MM.1S (cell line): ENCODE measurements around the gene RNASE8.

ENCODE experiments used
- DNase-seq: peaks from one replicate; pipeline ENCODE4 v3.0.0-alpha.2; 2015
- H2AFZ ChIP-seq: fragments of 300-600 bp; sonication (generic); 2 replicates; pipeline ENCODE4 v1.6.0; 2016; ENCODE audit warnings: antibody characterized with exemption, low read length
- H3F3A ChIP-seq: fragments of 300-600 bp; sonication (generic); 2 replicates; pipeline ENCODE4 v1.6.1; 2016; ENCODE audit warnings: mild to moderate bottlenecking, antibody characterized with exemption, low read length, moderate library complexity, mixed read lengths; ENCODE audit not compliant: insufficient read depth
- H3K27ac ChIP-seq: fragments of 300-600 bp; sonication (generic); 2 replicates; pipeline ENCODE4 v1.5.1; 2016; ENCODE audit warnings: mild to moderate bottlenecking, low read length
- H3K27me3 ChIP-seq: fragments of 300-600 bp; sonication (generic); replicated peaks from 2 replicates; pipeline ENCODE4 v1.6.0; 2016; ENCODE audit warnings: low read length; ENCODE audit not compliant: insufficient read depth
- H3K36me3 ChIP-seq: fragments of 300-600 bp; sonication (generic); replicated peaks from 2 replicates; pipeline ENCODE4 v1.6.1; 2016; ENCODE audit warnings: mild to moderate bottlenecking, low read length, mixed read lengths; ENCODE audit not compliant: insufficient read depth
- H3K4me1 ChIP-seq: fragments of 300-600 bp; sonication (generic); 2 replicates; pipeline ENCODE4 v1.6.1; 2016; ENCODE audit warnings: low read length, mixed read lengths
- H3K4me2 ChIP-seq: fragments of 300-600 bp; sonication (generic); 2 replicates; pipeline ENCODE4 v1.6.0; 2016; ENCODE audit warnings: low read depth, low read length
- H3K4me3 ChIP-seq: fragments of 300-600 bp; sonication (generic); 2 replicates; pipeline ENCODE4 v1.5.1; 2016; ENCODE audit warnings: low read length, mixed read lengths
- H3K79me2 ChIP-seq: fragments of 300-600 bp; sonication (generic); 2 replicates; pipeline ENCODE4 v1.6.1; 2016; ENCODE audit warnings: mixed run types, low read length, mixed read lengths
- H3K9ac ChIP-seq: fragments of 300-600 bp; sonication (generic); 2 replicates; pipeline ENCODE4 v1.6.1; 2016; ENCODE audit warnings: low read length, mixed read lengths
- H3K9me2 ChIP-seq: fragments of 300-600 bp; sonication (generic); replicated peaks from 2 replicates; pipeline ENCODE4 v1.6.1; 2016; ENCODE audit warnings: mild to moderate bottlenecking, low read length, mixed read lengths; ENCODE audit not compliant: insufficient read depth
- H3K9me3 ChIP-seq: fragments of 300-600 bp; sonication (generic); replicated peaks from 2 replicates; pipeline ENCODE4 v1.6.1; 2016; ENCODE audit warnings: mild to moderate bottlenecking, low read length, mixed read lengths; ENCODE audit not compliant: insufficient read depth
- H4K20me1 ChIP-seq: fragments of 300-600 bp; sonication (generic); 2 replicates; pipeline ENCODE4 v1.6.1; 2016; ENCODE audit warnings: mild to moderate bottlenecking, low read length, moderate library complexity, mixed read lengths; ENCODE audit not compliant: insufficient read depth
- CTCF ChIP-seq: fragments of 300-600 bp; sonication (generic); IDR thresholded peaks from 2 replicates; pipeline ENCODE4 v1.5.1; 2016; ENCODE audit warnings: antibody characterized with exemption, low read length, mixed read lengths
- EZH2 ChIP-seq: fragments of 300-600 bp; sonication (generic); optimal IDR thresholded peaks from 2 replicates; pipeline ENCODE3; 2017; ENCODE audit warnings: low read depth, mild to moderate bottlenecking, antibody characterized with exemption, low read length, mixed read lengths
- EZH2phosphoT487 ChIP-seq: fragments of 300-600 bp; sonication (generic); IDR thresholded peaks from 2 replicates; pipeline ENCODE4 v1.6.1; 2018; ENCODE audit warnings: antibody characterized with exemption, low read length

RNASE8 gene

GRCh38 chr14:21081521-21082142, 24.0 kb downstream of the RNASE8 start:
- Histone ChIP-seq H3K36me3 (no peaks in the 10 kb centered on the region), H3K79me2 (no peaks in the 10 kb centered on the region), H3K27me3 (no peaks in the 10 kb centered on the region), H2AFZ (no peak overlapping the region), H3F3A (no peaks in the 10 kb centered on the region), H4K20me1 (no peaks in the 10 kb centered on the region), H3K9me2 (no peaks in the 10 kb centered on the region), H3K4me2 (no peak overlapping the region), H3K9me3 (no peaks in the 10 kb centered on the region), H3K4me1 (no peaks in the 10 kb centered on the region), H3K4me3 (no peak overlapping the region), H3K27ac (no peak overlapping the region), H3K9ac (no peak overlapping the region)
- DNase-seq, result no peak
- TF ChIP-seq CTCF, result no peak

GRCh38 chr14:21083565-21084325, 26.1 kb downstream of the RNASE8 start:
- Histone ChIP-seq H2AFZ (no peak overlapping the region), H3K9me2 (no peaks in the 10 kb centered on the region), H3K4me3 (no peak overlapping the region), H3K9ac (no peak overlapping the region), H3K9me3 (no peaks in the 10 kb centered on the region), H3K4me2 (no peak overlapping the region), H3K79me2 (no peaks in the 10 kb centered on the region), H3F3A (no peaks in the 10 kb centered on the region), H3K36me3 (no peaks in the 10 kb centered on the region), H3K27ac (no peak overlapping the region), H3K27me3 (no peaks in the 10 kb centered on the region), H3K4me1 (no peaks in the 10 kb centered on the region), H4K20me1 (no peaks in the 10 kb centered on the region)
- DNase-seq, result no peak
- TF ChIP-seq EZH2 (no peak), CTCF (no peak), EZH2phosphoT487 (no peak)

GRCh38 chr14:21084396-21084795, 26.8 kb downstream of the RNASE8 start:
- Histone ChIP-seq H3K9me2 (no peaks in the 10 kb centered on the region), H3K9me3 (no peaks in the 10 kb centered on the region), H2AFZ (no peak overlapping the region), H3K4me3 (no peak overlapping the region), H3K27me3 (no peaks in the 10 kb centered on the region), H3K4me2 (no peak overlapping the region), H3K4me1 (no peaks in the 10 kb centered on the region), H3K36me3 (no peaks in the 10 kb centered on the region), H4K20me1 (no peaks in the 10 kb centered on the region), H3F3A (no peaks in the 10 kb centered on the region), H3K27ac (no peak overlapping the region), H3K79me2 (no peaks in the 10 kb centered on the region), H3K9ac (no peak overlapping the region)
- no peak for DNase-seq
- TF ChIP-seq EZH2 (no peak), CTCF (no peak), EZH2phosphoT487 (no peak)
